Esophagus squamous epithelium (tissue), 5 donors: Measurements from ENCODE around the gene PNPLA5. TPM values are rescaled to one million over a fixed set of nuclear protein-coding genes. Genes with fewer than 3 reads are reported as not detected.
A peak's percentile ranks its signal among the peaks of the same experiment; 100 is the strongest.

Experiments
- DNase-seq: peaks from one replicate; lab custom pipeline; 2025; lab: John Stamatoyannopoulos, UW
- H3K27ac ChIP-seq, 4 donors: fragments of 200-600 bp; sonication (generic); one replicate each; pipeline ENCODE4 v1.5.1; 2016 to 2019; ENCODE audit warnings: mild to moderate bottlenecking in 1 of 4
- H3K27me3 ChIP-seq, 4 donors: fragments of 200-600 bp; sonication (generic); 1 replicate in 3 of 4; 2 replicates in 1 of 4; pipeline versions ENCODE4 v1.5.1 to v1.6.0; 2017 to 2021; ENCODE audit warnings: antibody characterized with exemption in 1 of 4
- H3K36me3 ChIP-seq, 3 donors: fragments of 200-600 bp; sonication (generic); one replicate each; pipeline ENCODE4 v1.5.1; 2016 to 2019
- H3K4me1 ChIP-seq, 3 donors: fragments of 200-600 bp; sonication (generic); one replicate each; pipeline ENCODE4 v1.5.1; 2017 to 2019
- H3K4me3 ChIP-seq, 4 donors: fragments of 200-600 bp; sonication (generic); 1 replicate in 3 of 4; 2 replicates in 1 of 4; pipeline ENCODE4 v1.5.1; 2016 to 2019; ENCODE audit warnings: mild to moderate bottlenecking in 2 of 4, moderate library complexity in 1 of 4
- H3K9me3 ChIP-seq, 3 donors: fragments of 200-600 bp; sonication (generic); one replicate each; pipeline ENCODE4 v1.5.1; 2016 to 2019
- CTCF ChIP-seq, 6 experiments: fragments of 450-650 bp in 4 of 6; fragments of 200-600 bp in 2 of 6; sonication (generic) in 2 of 6; IDR thresholded peaks; one replicate each; pipeline ENCODE4 v1.5.1; 2016 to 2019; ENCODE audit warnings: antibody characterized with exemption in 6 of 6, mild to moderate bottlenecking in 4 of 6, moderate library complexity in 4 of 6
- POLR2A ChIP-seq, 4 donors: fragments of 450-650 bp; IDR thresholded peaks; one replicate each; pipeline ENCODE4 v1.6.1; 2017; ENCODE audit warnings: antibody characterized with exemption in 4 of 4, mild to moderate bottlenecking in 4 of 4, moderate library complexity in 3 of 4
- WGBS, 2 donors: methylation state at CpG; one replicate each; pipeline ENCODE4 v1.1.5; 2018; 5-methylcytosine and 5-hydroxymethylcytosine counted together
- intact Hi-C: fragments of 100-400 bp; cut with DNase I; formaldehyde crosslinking; loops from one replicate; pipeline ENCODE4 v1.15.0; 2022
- total RNA-seq, 4 donors: library from RNA; depleted of rRNA; stranded (reverse); fragments of >200 nt; gene quantifications; one replicate each; pipeline ENCODE4 v1.1.0, GENCODE V29; 2016
- donor health status: DM: yes; HTN: yes; CAD: no.

The PNPLA5 gene
- not detected for total RNA-seq

GRCh38 chr22:43891360-43892182 lies at the start of gene PNPLA5:
TSS of gene PNPLA5 (minus strand) at chr22:43892013. CDS start at chr22:43891880, 133 bp downstream.
- Histone ChIP-seq H3K27ac (no peak within 1 kb of the TSS), H3K36me3 (no peaks in the 10 kb centered on the region), H3K9me3 (no peaks in the 10 kb centered on the region), H3K27me3 (peaks cover 15 to 95% (median 22%) of the 10 kb centered on the region in 4 donors), H3K4me1 (peaks cover 6 to 13% (median 9%) of the 10 kb centered on the region in 3 donors), H3K4me3 (peak within 1 kb of the TSS in 1 of 4 donors; percentile 32)
- 0 to 9% methylated on average over 13 to 14 of the region's 72 CpGs for WGBS, 2 donors
- intact Hi-C loops = no loop called here
- TF ChIP-seq POLR2A (IDR thresholded peaks at IDR 0.05) = no peak
- TF ChIP-seq CTCF (IDR thresholded peaks at IDR 0.05) = no peak
- DNase-seq = no peak

GRCh38 chr22:43941449-43941848 lies 49.6 kb upstream of the PNPLA5 start:
- intact Hi-C loops = no loop called here
- no peak for DNase-seq
- TF ChIP-seq CTCF (IDR thresholded peaks at IDR 0.05) (no peak), POLR2A (IDR thresholded peaks at IDR 0.05) (no peak)
- WGBS, 2 donors = 63 to 80% methylated on average over 5 of the region's 6 CpGs
- Histone ChIP-seq H3K27me3 (peaks cover 0 to 8% (median 0%) of the 10 kb centered on the region in 4 donors), H3K27ac (no peak overlapping the region), H3K4me1 (no peaks in the 10 kb centered on the region), H3K4me3 (no peak overlapping the region), H3K9me3 (no peaks in the 10 kb centered on the region), H3K36me3 (no peaks in the 10 kb centered on the region)

GRCh38 chr22:43931771-43932170 lies 40.0 kb upstream of the PNPLA5 start:
- Histone ChIP-seq H3K4me3 (no peak overlapping the region), H3K4me1 (no peaks in the 10 kb centered on the region), H3K9me3 (no peaks in the 10 kb centered on the region), H3K27me3 (no peaks in the 10 kb centered on the region), H3K27ac (no peak overlapping the region), H3K36me3 (no peaks in the 10 kb centered on the region)
- intact Hi-C loops = no loop called here
- TF ChIP-seq POLR2A (IDR thresholded peaks at IDR 0.05) (no peak), CTCF (IDR thresholded peaks at IDR 0.05) (no peak)
- DNase-seq = no peak
- WGBS, 2 donors = 39% methylated on average over 4 of the region's 4 CpGs; no CpG with 5 or more reads in 1 of the 2 donors

GRCh38 chr22:43928908-43929307 lies 37.1 kb upstream of the PNPLA5 start:
- 57 to 87% methylated on average over 1 to 4 of the region's 6 CpGs for WGBS, 2 donors
- Histone ChIP-seq H3K9me3 (no peaks in the 10 kb centered on the region), H3K27me3 (peaks cover 0 to 21% (median 4%) of the 10 kb centered on the region in 4 donors), H3K4me1 (peaks cover 11 to 25% (median 17%) of the 10 kb centered on the region in 3 donors), H3K4me3 (no peak overlapping the region), H3K27ac (no peak overlapping the region), H3K36me3 (no peaks in the 10 kb centered on the region)
- intact Hi-C loops = no loop called here
- DNase-seq = no peak
- no peak for TF ChIP-seq CTCF (IDR thresholded peaks at IDR 0.05)

- Histone ChIP-seq H3K4me1 (peaks cover 12 to 30% (median 20%) of the 10 kb centered on the region in 3 donors), H3K4me3 (no peak overlapping the region), H3K27ac (no peak overlapping the region), H3K36me3 (no peaks in the 10 kb centered on the region), H3K27me3 (peaks cover 0 to 25% (median 4%) of the 10 kb centered on the region in 4 donors), H3K9me3 (no peaks in the 10 kb centered on the region)
- 65 to 76% methylated on average over 3 to 5 of the region's 5 CpGs for WGBS, 2 donors
- intact Hi-C loops = no loop called here
- TF ChIP-seq CTCF (IDR thresholded peaks at IDR 0.05) = no peak
- TF ChIP-seq POLR2A (IDR thresholded peaks at IDR 0.05) = no peak
- no peak for DNase-seq
These were observed 36.7 kb upstream of the PNPLA5 start for GRCh38 chr22:43928468-43928867.
